Measurements from ENCODE around the gene DDX10.

- TF ChIP-seq POLR2A (IDR thresholded peaks at IDR 0.05; ENCODE audit: low read length), result no peak
- no peak for TF ChIP-seq GATA1 (IDR thresholded peaks at IDR 0.05; ENCODE audit: low read depth, low read length)
Measured at GRCh38 chr11:108854346-108854745, 189.5 kb downstream of the DDX10 start.

All from erythroblast (primary cell).